Activated T-helper 2 cell treated with anti-CD3 and anti-CD28 coated beads, Interferon-gamma antibody, Interleukin-2, Interleukin-4, amounts not matched to agents 10 μg/mL and 5 μg/mL and 100 μg/mL, durations not matched to agents 14 hours and 24 hours and 36 hours (primary cell): ENCODE measurements around the gene TSBP1. TPM values are rescaled to one million over a fixed set of nuclear protein-coding genes. Genes with fewer than 3 reads are reported as not detected.

ENCODE experiments used
- DNase-seq: peaks from one replicate; pipeline ENCODE4 v3.0.0; 2021; ENCODE audit warnings: low spot score
- H3K27ac Mint-ChIP-seq: one replicate; pipeline ENCODE4 v1.8.0; 2021; ENCODE audit warnings: mixed read lengths
- H3K27me3 Mint-ChIP-seq: one replicate; pipeline ENCODE4 v1.8.0; 2021; ENCODE audit warnings: low read depth, mixed read lengths
- H3K36me3 Mint-ChIP-seq: one replicate; pipeline ENCODE4 v1.8.0; 2021; ENCODE audit warnings: low read depth, mixed read lengths
- H3K4me1 Mint-ChIP-seq: one replicate; pipeline ENCODE4 v1.8.0; 2021; ENCODE audit warnings: low read depth, mixed read lengths
- H3K4me3 Mint-ChIP-seq: one replicate; pipeline ENCODE4 v1.8.0; 2021; ENCODE audit warnings: low read depth, mild to moderate bottlenecking, moderate library complexity, mixed read lengths
- H3K9me3 Mint-ChIP-seq: one replicate; pipeline ENCODE4 v1.8.0; 2021; ENCODE audit warnings: mixed read lengths
- intact Hi-C: fragments of 100-400 bp; cut with micrococcal nuclease; formaldehyde crosslinking; loops from one replicate; pipeline ENCODE4 v1.15.1; 2023
- total RNA-seq: library from RNA; stranded (reverse); gene quantifications from 2 replicates; pipeline ENCODE4 v1.2.3, GENCODE V29; 2022

TSBP1 gene
- total RNA-seq, 1 donor from 2014 or later = not detected

- Mint-ChIP-seq H3K36me3 (no peaks in the 10 kb centered on the region), H3K27me3 (peaks cover 20% of the 10 kb centered on the region), H3K4me3 (no peak overlapping the region), H3K27ac (no peak overlapping the region), H3K9me3 (no peaks in the 10 kb centered on the region), H3K4me1 (peaks cover 4% of the 10 kb centered on the region)
- intact Hi-C loops = no loop called here
- DNase-seq = no peak
Observed at GRCh38 chr6:32397252-32397920, 25.7 kb upstream of the TSBP1 start.

GRCh38 chr6:32396028-32396427, 24.3 kb upstream of the TSBP1 start:
- Mint-ChIP-seq H3K4me3 (no peak overlapping the region), H3K4me1 (peaks cover 4% of the 10 kb centered on the region), H3K27ac (no peak overlapping the region), H3K27me3 (peaks cover 18% of the 10 kb centered on the region), H3K36me3 (no peaks in the 10 kb centered on the region), H3K9me3 (no peaks in the 10 kb centered on the region)
- no peak for DNase-seq
- intact Hi-C loops = no loop called here

GRCh38 chr6:32393665-32394420, 22.1 kb upstream of the TSBP1 start:
- no peak for DNase-seq
- Mint-ChIP-seq H3K27ac (no peak overlapping the region), H3K36me3 (no peaks in the 10 kb centered on the region), H3K27me3 (peaks cover 19% of the 10 kb centered on the region), H3K4me1 (peaks cover 4% of the 10 kb centered on the region), H3K9me3 (no peaks in the 10 kb centered on the region), H3K4me3 (no peak overlapping the region)
- intact Hi-C loops = no loop called here

GRCh38 chr6:32391505-32391904, 19.8 kb upstream of the TSBP1 start:
- H3K4me1 Mint-ChIP-seq = no peaks in the 10 kb centered on the region
- no peak overlapping the region for H3K27ac Mint-ChIP-seq
- H3K36me3 Mint-ChIP-seq = no peaks in the 10 kb centered on the region
- no peak overlapping the region for H3K4me3 Mint-ChIP-seq
- intact Hi-C loops = no loop called here
- H3K27me3 Mint-ChIP-seq = peaks cover 31% of the 10 kb centered on the region
- no peaks in the 10 kb centered on the region for H3K9me3 Mint-ChIP-seq
- DNase-seq = no peak

GRCh38 chr6:32387589-32388340, 16.1 kb upstream of the TSBP1 start:
- intact Hi-C loops = no loop called here
- no peak overlapping the region for H3K4me3 Mint-ChIP-seq
- peaks cover 30% of the 10 kb centered on the region for H3K27me3 Mint-ChIP-seq
- DNase-seq = no peak
- H3K4me1 Mint-ChIP-seq = no peaks in the 10 kb centered on the region
- H3K9me3 Mint-ChIP-seq = no peaks in the 10 kb centered on the region
- H3K27ac Mint-ChIP-seq = no peak overlapping the region
- no peaks in the 10 kb centered on the region for H3K36me3 Mint-ChIP-seq

GRCh38 chr6:32386040-32386439, 14.3 kb upstream of the TSBP1 start:
- intact Hi-C loops = no loop called here
- Mint-ChIP-seq H3K27ac (no peak overlapping the region), H3K4me1 (no peaks in the 10 kb centered on the region), H3K27me3 (peaks cover 36% of the 10 kb centered on the region), H3K9me3 (no peaks in the 10 kb centered on the region), H3K4me3 (no peak overlapping the region), H3K36me3 (no peaks in the 10 kb centered on the region)
- DNase-seq = no peak

- Mint-ChIP-seq H3K4me1 (no peaks in the 10 kb centered on the region), H3K4me3 (no peak overlapping the region), H3K9me3 (no peaks in the 10 kb centered on the region), H3K36me3 (no peaks in the 10 kb centered on the region), H3K27me3 (peaks cover 32% of the 10 kb centered on the region), H3K27ac (no peak overlapping the region)
- DNase-seq = no peak
- intact Hi-C loops = no loop called here
Observed at GRCh38 chr6:32382757-32383420, 11.2 kb upstream of the TSBP1 start.

GRCh38 chr6:32379545-32379944, 7.8 kb upstream of the TSBP1 start:
- no peaks in the 10 kb centered on the region for H3K9me3 Mint-ChIP-seq
- H3K27ac Mint-ChIP-seq = no peak overlapping the region
- no peak overlapping the region for H3K4me3 Mint-ChIP-seq
- peaks cover 28% of the 10 kb centered on the region for H3K27me3 Mint-ChIP-seq
- DNase-seq = no peak
- no peaks in the 10 kb centered on the region for H3K36me3 Mint-ChIP-seq
- intact Hi-C loops = no loop called here
- H3K4me1 Mint-ChIP-seq = no peaks in the 10 kb centered on the region

- H3K4me3 Mint-ChIP-seq = no peak overlapping the region
- H3K36me3 Mint-ChIP-seq = no peaks in the 10 kb centered on the region
- peaks cover 8% of the 10 kb centered on the region for H3K4me1 Mint-ChIP-seq
- intact Hi-C loops = no loop called here
- no peaks in the 10 kb centered on the region for H3K9me3 Mint-ChIP-seq
- no peak for DNase-seq
- H3K27me3 Mint-ChIP-seq = peaks cover 22% of the 10 kb centered on the region
- H3K27ac Mint-ChIP-seq = no peak overlapping the region
Observed at GRCh38 chr6:32375739-32376529, 4.2 kb upstream of the TSBP1 start.

GRCh38 chr6:32371229-32371628, 474 bp downstream of the TSBP1 start:
- Mint-ChIP-seq H3K27me3 (peaks cover 14% of the 10 kb centered on the region), H3K4me1 (peaks cover 21% of the 10 kb centered on the region), H3K36me3 (no peaks in the 10 kb centered on the region), H3K27ac (no peak overlapping the region), H3K9me3 (no peaks in the 10 kb centered on the region), H3K4me3 (no peak overlapping the region)
- no peak for DNase-seq
- intact Hi-C loops = no loop called here

GRCh38 chr6:32370505-32370904, 1.2 kb downstream of the TSBP1 start:
- no peaks in the 10 kb centered on the region for H3K36me3 Mint-ChIP-seq
- no peak overlapping the region for H3K4me3 Mint-ChIP-seq

GRCh38 chr6:32369660-32370059, 2.0 kb downstream of the TSBP1 start:
- intact Hi-C loops = loop anchor here (1.0 kb wide), 1 partner anchor 13 kb away; no protein-coding TSS in a partner anchor
- H3K27me3 Mint-ChIP-seq = peaks cover 22% of the 10 kb centered on the region
- H3K36me3 Mint-ChIP-seq = no peaks in the 10 kb centered on the region

More at GRCh38 chr6:32370505-32370904, 1.2 kb downstream of the TSBP1 start:
- DNase-seq = no peak
- no peak overlapping the region for H3K27ac Mint-ChIP-seq
- intact Hi-C loops = no loop called here
- H3K27me3 Mint-ChIP-seq = peaks cover 18% of the 10 kb centered on the region
- H3K4me1 Mint-ChIP-seq = peaks cover 21% of the 10 kb centered on the region
- no peaks in the 10 kb centered on the region for H3K9me3 Mint-ChIP-seq

More at GRCh38 chr6:32369660-32370059, 2.0 kb downstream of the TSBP1 start:
- DNase-seq = no peak
- peaks cover 21% of the 10 kb centered on the region for H3K4me1 Mint-ChIP-seq
- H3K9me3 Mint-ChIP-seq = no peaks in the 10 kb centered on the region
- no peak overlapping the region for H3K4me3 Mint-ChIP-seq
- H3K27ac Mint-ChIP-seq = no peak overlapping the region
